ENCODE results near the gene MAP4K2.
"Not testable (repeated sequence)": the region's sequence is repeated elsewhere in the genome, so short reads cannot be mapped to it uniquely, and the experiment has no call there.

MAP4K2 gene

GRCh38 chr11:64838600-64839334, 35.8 kb upstream of the MAP4K2 start:
- no peak for DNase-seq

- DNase-seq: no peak
These were observed 34.9 kb upstream of the MAP4K2 start for GRCh38 chr11:64837887-64838351.

- no peak for DNase-seq
These were observed 33.5 kb upstream of the MAP4K2 start for GRCh38 chr11:64836448-64837072.

- no peak for DNase-seq
These were observed 32.8 kb upstream of the MAP4K2 start for GRCh38 chr11:64835616-64836447.

- no peak for DNase-seq
These were observed 32.0 kb upstream of the MAP4K2 start for GRCh38 chr11:64834723-64835615.

- no peak for DNase-seq
These were observed 31.2 kb upstream of the MAP4K2 start for GRCh38 chr11:64834031-64834722.

GRCh38 chr11:64833509-64833908, 30.5 kb upstream of the MAP4K2 start:
- no peak for DNase-seq

- no peak for DNase-seq
These were observed 30.1 kb upstream of the MAP4K2 start for GRCh38 chr11:64833198-64833502.

- no peak for DNase-seq
These were observed 29.6 kb upstream of the MAP4K2 start for GRCh38 chr11:64832467-64833197.

- DNase-seq: no peak
These were observed 28.4 kb upstream of the MAP4K2 start for GRCh38 chr11:64831411-64831891.

- DNase-seq: no peak
These were observed 26.7 kb upstream of the MAP4K2 start for GRCh38 chr11:64829536-64830251.

GRCh38 chr11:64827451-64827839, 24.4 kb upstream of the MAP4K2 start:
- no peak for DNase-seq

GRCh38 chr11:64826578-64827450, 23.8 kb upstream of the MAP4K2 start:
- DNase-seq: no peak

- DNase-seq: no peak
These were observed 23.0 kb upstream of the MAP4K2 start for GRCh38 chr11:64826062-64826461.

- DNase-seq: no peak
These were observed 20.6 kb upstream of the MAP4K2 start for GRCh38 chr11:64823568-64824119.

- no peak for DNase-seq
These were observed 14.5 kb upstream of the MAP4K2 start for GRCh38 chr11:64817476-64817875.

- not testable (repeated sequence) for DNase-seq
These were observed 12.4 kb upstream of the MAP4K2 start for GRCh38 chr11:64815433-64815832.

GRCh38 chr11:64814712-64815187, 11.7 kb upstream of the MAP4K2 start:
- DNase-seq: no peak

- no peak for DNase-seq
These were observed 10.8 kb upstream of the MAP4K2 start for GRCh38 chr11:64813826-64814225.
